Adrenal gland (tissue), 12 donors: ENCODE measurements around the gene ATCAY. TPM values are rescaled to one million over a fixed set of nuclear protein-coding genes. Genes with fewer than 3 reads are reported as not detected.

Source experiments
- DNase-seq, 7 donors: peaks; one replicate each; pipeline ENCODE4 v3.0.0-alpha.2; 2019 to 2020
- H3K27ac ChIP-seq, 5 donors: fragments of 200-600 bp; sonication (generic) in 4 of 5; 1 replicate in 3 of 5; 2 replicates in 2 of 5; pipeline versions ENCODE4 v1.5.1 to v1.8.0; 2016 to 2020; ENCODE audit warnings: mild to moderate bottlenecking in 1 of 5
- H3K27me3 ChIP-seq: fragments of 200-600 bp; 2 replicates; pipeline ENCODE4 v1.8.0; 2021
- H3K36me3 ChIP-seq, 2 donors: fragments of 200-600 bp; replicated peaks in 1 of 2; 1 replicate in 1 of 2; 2 replicates in 1 of 2; pipeline versions ENCODE4 v1.5.1 to v1.8.0; 2018 to 2022
- H3K4me1 ChIP-seq, 2 donors: fragments of 200-600 bp; replicated peaks in 1 of 2; 1 replicate in 1 of 2; 2 replicates in 1 of 2; pipeline versions ENCODE4 v1.5.1 to v1.8.0; 2018 to 2021
- H3K4me3 ChIP-seq, 4 donors: fragments of 200-600 bp; sonication (generic) in 3 of 4; one replicate each; pipeline ENCODE4 v1.5.1; 2016 to 2018
- H3K9me3 ChIP-seq, 3 donors: fragments of 200-600 bp; sonication (generic) in 1 of 3; replicated peaks in 1 of 3; 1 replicate in 2 of 3; 2 replicates in 1 of 3; pipeline versions ENCODE4 v1.5.1 to v1.8.0; 2016 to 2021
- CTCF ChIP-seq, 6 experiments: fragments of 450-650 bp in 4 of 6; fragments of 200-600 bp in 2 of 6; sonication (generic) in 1 of 6; IDR thresholded peaks; 1 replicate in 5 of 6; 2 replicates in 1 of 6; pipeline versions ENCODE4 v1.5.1 to v1.8.0; 2016 to 2021; ENCODE audit warnings: antibody characterized with exemption in 6 of 6, mild to moderate bottlenecking in 2 of 6, moderate library complexity in 1 of 6
- POLR2A ChIP-seq, 2 donors: fragments of 450-650 bp; IDR thresholded peaks; one replicate each; pipeline ENCODE4 v1.6.1; 2017; ENCODE audit warnings: antibody characterized with exemption in 2 of 2, mild to moderate bottlenecking in 2 of 2, moderate library complexity in 1 of 2
- WGBS, 4 donors: extraction: QIAGEN DNeasy Blood & Tissue Kit in 2 of 4; methylation state at CpG; one replicate each; pipeline versions ENCODE4 v1.1.5 to v1.1.7; 2013 to 2017; 5-methylcytosine and 5-hydroxymethylcytosine counted together
- intact Hi-C, 2 donors: fragments of 100-400 bp; cut with DNase I; formaldehyde crosslinking; loops; one replicate each; pipeline versions ENCODE4 v1.14.1 to v1.15.0; 2022 to 2023
- polyA plus RNA-seq, 3 donors: library from polyadenylated mRNA; stranded (reverse); fragments of 200-250 nt in 2 of 3; fragments of 350-450 nt in 1 of 3; fragmentation: Illumina TruSeq in 1 of 3; extraction: RNeasy Lipid Tissue Mini Kit (QIAGEN cat#74804) in 1 of 3; gene quantifications; one replicate each; pipeline ENCODE4 v1.2.3, GENCODE V29; 2013 to 2014
- total RNA-seq, 9 donors: library from RNA; depleted of rRNA in 4 of 9; stranded (reverse); fragments of >200 nt in 4 of 9; fragments of 120-200 nt in 1 of 9; fragmentation: NEBNext Ultra II Directional in 1 of 9; extraction: Animal tissue kit (Norgen Biotek cat#: 25700) in 1 of 9; gene quantifications; one replicate each; pipeline versions ENCODE4 v1.1.0 to v1.2.4, GENCODE V29; 2013 to 2023
- donor health status: healthy with polysubstance abuse.
- donor health status: Bipolar disorder and iron deficiency.
- donor health status: DM: yes; HTN: yes; CAD: no.
- donor health status: DM: no; HTN: no; CAD: no.
- donor health status: DM: no; HTN: no; CAD: no.
- donor health status: DM: yes; HTN: yes; CAD: no.

Gene ATCAY
- total and polyA plus RNA-seq, 12 donors = 0.72 to 9.3 (median 5.9) TPM; not detected in 4

GRCh38 chr19:3862826-3863500, 17.5 kb upstream of the ATCAY start:
- 77 to 86% (median 83%) methylated on average over 18 to 25 of the region's 25 CpGs for WGBS, 4 donors
- no peak overlapping the region for H3K4me3 ChIP-seq
- TF ChIP-seq POLR2A (IDR thresholded peaks at IDR 0.05) = no peak
- TF ChIP-seq CTCF (IDR thresholded peaks at IDR 0.05) = no peak
- H3K9me3 ChIP-seq = no peaks in the 10 kb centered on the region
- no peak for DNase-seq
- H3K4me1 ChIP-seq = no peaks in the 10 kb centered on the region
- no peak overlapping the region for H3K27ac ChIP-seq
- no peaks in the 10 kb centered on the region for H3K27me3 ChIP-seq
- no peaks in the 10 kb centered on the region for H3K36me3 ChIP-seq
- intact Hi-C loops = no loop called here

- TF ChIP-seq CTCF (IDR thresholded peaks at IDR 0.05) (no peak), POLR2A (IDR thresholded peaks at IDR 0.05) (no peak)
- Histone ChIP-seq H3K4me1 (no peaks in the 10 kb centered on the region), H3K4me3 (no peak overlapping the region), H3K27me3 (peaks cover 7% of the 10 kb centered on the region), H3K36me3 (no peaks in the 10 kb centered on the region), H3K9me3 (no peaks in the 10 kb centered on the region), H3K27ac (no peak overlapping the region)
- intact Hi-C loops = no loop called here
- 64 to 81% (median 74%) methylated on average over 6 to 12 of the region's 12 CpGs for whole genome bisulfite sequencing, 4 donors
- no peak for DNase-seq
Observed at GRCh38 chr19:3863648-3864047, 16.8 kb upstream of the ATCAY start.

- no peak overlapping the region for H3K4me3 ChIP-seq
- no peaks in the 10 kb centered on the region for H3K9me3 ChIP-seq
- TF ChIP-seq CTCF (IDR thresholded peaks at IDR 0.05) = no peak
- no peak for TF ChIP-seq POLR2A (IDR thresholded peaks at IDR 0.05)
- no peak for DNase-seq
- H3K36me3 ChIP-seq = no peaks in the 10 kb centered on the region
- no peaks in the 10 kb centered on the region for H3K4me1 ChIP-seq
- H3K27me3 ChIP-seq = peaks cover 24% of the 10 kb centered on the region
- no peak overlapping the region for H3K27ac ChIP-seq
- intact Hi-C loops = no loop called here
- WGBS, 4 donors = 56 to 65% (median 61%) methylated on average over 7 to 14 of the region's 14 CpGs
Observed at GRCh38 chr19:3866910-3867638, 13.4 kb upstream of the ATCAY start.

GRCh38 chr19:3867971-3868769, 12.3 kb upstream of the ATCAY start:
- TF ChIP-seq POLR2A (IDR thresholded peaks at IDR 0.05) (no peak), CTCF (IDR thresholded peaks at IDR 0.05) (no peak)
- WGBS, 4 donors = 10 to 28% (median 15%) methylated on average over 14 to 30 of the region's 30 CpGs
- no peak overlapping the region for H3K4me3 ChIP-seq
- intact Hi-C loops = no loop called here
- H3K9me3 ChIP-seq = no peaks in the 10 kb centered on the region
- peaks cover 24% of the 10 kb centered on the region for H3K27me3 ChIP-seq
- peak overlapping the region in 1 of 5 donors; percentile 57 for H3K27ac ChIP-seq
- no peaks in the 10 kb centered on the region for H3K4me1 ChIP-seq
- no peak for DNase-seq
- no peaks in the 10 kb centered on the region for H3K36me3 ChIP-seq
